GM21717 (cell line): Measurements from ENCODE around the gene PARD3.

Experiments
- ATAC-seq: cut with Tn5 transposase; IDR thresholded peaks from one replicate; pipeline ENCODE4 v1.9.1; 2021; ENCODE audit warnings: mild to moderate bottlenecking, moderate library complexity; ENCODE audit not compliant: unreplicated experiment

PARD3 gene

GRCh38 chr10:34206935-34207268 is 608.2 kb downstream of the PARD3 start:
- no peak for ATAC-seq

- no peak for ATAC-seq
Observed at GRCh38 chr10:34206078-34206934, 608.8 kb downstream of the PARD3 start.

- ATAC-seq = no peak
Observed at GRCh38 chr10:34205452-34205851, 609.6 kb downstream of the PARD3 start.

- no peak for ATAC-seq
Observed at GRCh38 chr10:34203966-34204630, 611.0 kb downstream of the PARD3 start.

- no peak for ATAC-seq
Observed at GRCh38 chr10:34200355-34200901, 614.7 kb downstream of the PARD3 start.

GRCh38 chr10:34198953-34199352 is 616.1 kb downstream of the PARD3 start:
- ATAC-seq = no peak

- ATAC-seq = no peak
Observed at GRCh38 chr10:34196058-34196433, 619.0 kb downstream of the PARD3 start.

- ATAC-seq = no peak
Observed at GRCh38 chr10:34195364-34196057, 619.6 kb downstream of the PARD3 start.

GRCh38 chr10:34193931-34194626 is 621.0 kb downstream of the PARD3 start:
- ATAC-seq = no peak

- no peak for ATAC-seq
Observed at GRCh38 chr10:34192646-34193045, 622.5 kb downstream of the PARD3 start.

GRCh38 chr10:34191406-34191805 is 623.7 kb downstream of the PARD3 start:
- ATAC-seq = no peak

- ATAC-seq = no peak
Observed at GRCh38 chr10:34190580-34190979, 624.5 kb downstream of the PARD3 start.

GRCh38 chr10:34189830-34190229 is 625.3 kb downstream of the PARD3 start:
- no peak for ATAC-seq

GRCh38 chr10:34188221-34188620 is 626.9 kb downstream of the PARD3 start:
- ATAC-seq = no peak

GRCh38 chr10:34187201-34187600 is 627.9 kb downstream of the PARD3 start:
- ATAC-seq = no peak

GRCh38 chr10:34186745-34187144 is 628.4 kb downstream of the PARD3 start:
- no peak for ATAC-seq

- no peak for ATAC-seq
Observed at GRCh38 chr10:34185998-34186397, 629.1 kb downstream of the PARD3 start.

- no peak for ATAC-seq
Observed at GRCh38 chr10:34184939-34185386, 630.1 kb downstream of the PARD3 start.

- no peak for ATAC-seq
Observed at GRCh38 chr10:34184397-34184796, 630.7 kb downstream of the PARD3 start.

- no peak for ATAC-seq
Observed at GRCh38 chr10:34183016-34183796, 631.9 kb downstream of the PARD3 start.
